ENCODE results near the gene HDAC2. TPM values are rescaled to one million over a fixed set of nuclear protein-coding genes. Genes with fewer than 3 reads are reported as not detected.

HDAC2 gene
- total RNA-seq, 4 donors from 2014 or later: 44.1 to 70.9 (median 50.2) TPM

- Histone ChIP-seq H3K27ac (no peak overlapping the region), H3K4me3 (replicated peaks in 1 of 3) (no peak overlapping the region), H3K27me3 (no peaks in the 10 kb centered on the region), H3K36me3 (no peaks in the 10 kb centered on the region), H3K9me3 (no peaks in the 10 kb centered on the region), H3K4me1 (peaks cover 1% of the 10 kb centered on the region in 2 donors)
- intact Hi-C loops (cut with DNase I): no loop called here
- WGBS, 2 donors: 90 to 94% methylated on average over 2 of the region's 2 CpGs
- TF ChIP-seq CTCF (IDR thresholded peaks at IDR 0.05): no peak
- no peak for TF ChIP-seq POLR2A (IDR thresholded peaks at IDR 0.05)
- no peak for DNase-seq
These were observed 86.9 kb downstream of the HDAC2 start for GRCh38 chr6:113884011-113884410.

Other genes starting within 250 kb of the HDAC2 start
- 10 to 100 TPM; 35.8 to 51.8 (median 43.0) TPM for gene MARCKS, start 113.8 kb downstream of the HDAC2 start, total RNA-seq

Data from thyroid gland (tissue), 4 donors.